ENCODE results near the gene NUAK2. TPM values are rescaled to one million over a fixed set of nuclear protein-coding genes. Genes with fewer than 3 reads are reported as not detected.

NUAK2 gene
- total and polyA plus RNA-seq, 2 of the 8 experiments (the other 6 are each of a cell fraction or from before 2014, with no cell fraction given), result 9.4 to 12.9 TPM

DNA sequence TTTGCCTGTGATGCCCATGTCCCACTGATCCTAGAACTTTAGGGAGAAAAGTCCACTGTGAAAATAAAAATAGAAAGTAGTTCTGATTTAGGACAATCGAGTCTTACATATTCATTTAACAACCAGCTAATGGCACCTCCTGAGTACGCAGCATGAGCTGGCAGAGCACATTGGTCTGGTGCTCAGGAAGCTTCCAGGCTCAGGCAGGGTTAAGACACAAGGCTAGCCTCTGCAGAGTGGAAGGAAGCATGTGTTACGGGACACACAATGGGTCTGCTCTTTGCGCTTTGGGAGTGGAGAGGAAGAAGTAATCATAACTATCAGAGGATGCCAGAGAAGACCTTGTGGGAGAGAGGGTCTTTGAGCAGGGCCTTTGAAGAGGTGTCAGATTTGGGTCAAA lies 39.3 kb upstream of the NUAK2 start:
- WGBS, 2 experiments (ENCODE audit: extremely low coverage in 1 of 2, insufficient coverage in 1 of 2, insufficient read length in 1 of 2, insufficient replicate concordance in 2 of 2, low coverage in 1 of 2, low lambda C conversion rate in 2 of 2, missing lambda C conversion rate in 1 of 2), result 93% methylated on average over 4 of the region's 4 CpGs; no CpG with 5 or more reads in 1 of the 2 experiments
- no peak for DNase-seq (ENCODE audit: low read depth in 1 of 2, low spot score in 2 of 2)
- H3K27me3 ChIP-seq (replicated peaks in 1 of 4; ENCODE audit: control insufficient read depth in 3 of 4, extremely low read depth in 1 of 4, insufficient read depth in 3 of 4, low read length in 3 of 4), result 0 out of 7 replicates have a peak, but pooled peaks cover 0 to 2% (median 0%) of the 10 kb centered on the region in 4 experiments
- H3K14ac ChIP-seq (ENCODE audit: insufficient read length), result no peak overlapping the region
- H3K4me2 ChIP-seq (ENCODE audit: insufficient read depth in 1 of 2, low read depth in 2 of 2, low read length in 2 of 2), result no peak overlapping the region
- H4K20me1 ChIP-seq (replicated peaks in 1 of 2; ENCODE audit: control insufficient read depth in 1 of 2, insufficient read depth in 2 of 2, low read length in 2 of 2), result no peaks in the 10 kb centered on the region
- H3K79me1 ChIP-seq (ENCODE audit: low read depth, low read length), result no peaks in the 10 kb centered on the region
- peak overlapping the region; percentile 86; the same call in 1 of the 2 replicates for H2BK20ac ChIP-seq (ENCODE audit: low read length)
- H3K9ac ChIP-seq (replicated peaks in 1 of 4; ENCODE audit: extremely low read depth in 1 of 4, low read depth in 3 of 4, low read length in 3 of 4), result no peak overlapping the region
- H3K27ac ChIP-seq (ENCODE audit: low read depth, low read length), result no peak overlapping the region
- H3K4me1 ChIP-seq (replicated peaks in 1 of 4; ENCODE audit: control insufficient read depth in 3 of 4, insufficient read depth in 4 of 4, low read length in 3 of 4), result peaks cover 6 to 16% (median 8%) of the 10 kb centered on the region in 4 experiments
- ChIA-PET POLR2A (ENCODE audit: partially characterized antibody) (interaction anchor here (1.0 kb wide), 1 partner anchor 67 kb away, joined by 3 read pairs; no protein-coding TSS in a partner anchor), CTCF (ENCODE audit: partially characterized antibody) (interaction anchor here (1.2 to 16.3 kb wide), 5 partner anchors 11 to 164 kb away, joined by 5 to 207 read pairs (median 6); no protein-coding TSS in a partner anchor)
- no peak overlapping the region for H4K91ac ChIP-seq (replicated peaks; ENCODE audit: insufficient read length, low read length)
- no peak overlapping the region for H4K8ac ChIP-seq (ENCODE audit: extremely low read depth, insufficient read depth, low read length)
- H2AK5ac ChIP-seq (ENCODE audit: low read depth, low read length), result no peak overlapping the region
- H3K4ac ChIP-seq (replicated peaks; ENCODE audit: insufficient read length, low read depth, low read length), result no peak overlapping the region
- peak overlapping the region; percentile 32; the same call in 1 of the 2 replicates for H2BK5ac ChIP-seq (ENCODE audit: low read depth, low read length)
- H3K56ac ChIP-seq (replicated peaks; ENCODE audit: insufficient read length, low read depth, low read length), result no peak overlapping the region
- no peak overlapping the region for H3K18ac ChIP-seq (ENCODE audit: extremely low read depth, low read length)
- H3K9me3 ChIP-seq (ENCODE audit: insufficient read depth in 2 of 2, low read depth in 1 of 2, low read length in 1 of 2), result no peaks in the 10 kb centered on the region
- no peak overlapping the region for H2BK120ac ChIP-seq (replicated peaks; ENCODE audit: low read depth, low read length)
- no peaks in the 10 kb centered on the region for H3K79me2 ChIP-seq (ENCODE audit: control insufficient read depth in 1 of 2, insufficient read depth in 2 of 2, low read length in 2 of 2)
- peak overlapping the region; percentile 65; the same call in 1 of the 2 replicates for H2AFZ ChIP-seq (ENCODE audit: low read length)
- no peak overlapping the region for H3K4me3 ChIP-seq (ENCODE audit: extremely low read depth in 1 of 4, insufficient read depth in 2 of 4, low read depth in 3 of 4, low read length in 4 of 4)
- FAIRE-seq, result no peak
- H2BK15ac ChIP-seq (ENCODE audit: low read length), result peak overlapping the region; percentile 50; the same call in 1 of the 2 replicates
- no peak overlapping the region for H3K23ac ChIP-seq (ENCODE audit: insufficient read length)
- no peaks in the 10 kb centered on the region for H3K23me2 ChIP-seq (ENCODE audit: low read depth, low read length)
- H4K5ac ChIP-seq (ENCODE audit: insufficient read length, low read depth, low read length), result no peak overlapping the region
- H3K36me3 ChIP-seq (ENCODE audit: control insufficient read depth in 2 of 4, insufficient read depth in 4 of 4, low read length in 3 of 4), result no peaks in the 10 kb centered on the region
- H2BK12ac ChIP-seq (ENCODE audit: low read depth, low read length), result peak overlapping the region; percentile 93; the same call in 1 of the 2 replicates
- TF ChIP-seq NANOG (IDR thresholded peaks at IDR 0.05; ENCODE audit: insufficient read depth, low read depth, low read length, poor library complexity, severe bottlenecking) (no peak), RBBP5 (IDR thresholded peaks at IDR 0.05; ENCODE audit: borderline replicate concordance, low read depth, low read length) (no peak), CHD1 (IDR thresholded peaks at IDR 0.05; ENCODE audit: low read depth, low read length) (no peak), SIX5 (IDR thresholded peaks at IDR 0.05; ENCODE audit: low read depth, low read length) (no peak), TAF1 (IDR thresholded peaks at IDR 0.05; ENCODE audit: low read depth, low read length) (no peak), TBP (IDR thresholded peaks at IDR 0.05; ENCODE audit: low read depth, low read length) (no peak)
